ENCODE results near the gene TM6SF1.
"Not testable (repeated sequence)": the region's sequence is repeated elsewhere in the genome, so short reads cannot be mapped to it uniquely, and the experiment has no call there.

The TM6SF1 gene

GRCh38 chr15:83166218-83166617 lies 58.8 kb downstream of the TM6SF1 start:
- DNase-seq (ENCODE audit: low read depth, low spot score) = no peak
- no peak for TF ChIP-seq CTCF (IDR thresholded peaks at IDR 0.05; ENCODE audit: insufficient read depth, low read length, missing control alignments)
- no peak overlapping the region for H3K4me3 ChIP-seq (ENCODE audit: low read depth, low read length)
- POLR2A ChIA-PET = no interaction called here
- CTCF ChIA-PET = no interaction called here

DNA sequence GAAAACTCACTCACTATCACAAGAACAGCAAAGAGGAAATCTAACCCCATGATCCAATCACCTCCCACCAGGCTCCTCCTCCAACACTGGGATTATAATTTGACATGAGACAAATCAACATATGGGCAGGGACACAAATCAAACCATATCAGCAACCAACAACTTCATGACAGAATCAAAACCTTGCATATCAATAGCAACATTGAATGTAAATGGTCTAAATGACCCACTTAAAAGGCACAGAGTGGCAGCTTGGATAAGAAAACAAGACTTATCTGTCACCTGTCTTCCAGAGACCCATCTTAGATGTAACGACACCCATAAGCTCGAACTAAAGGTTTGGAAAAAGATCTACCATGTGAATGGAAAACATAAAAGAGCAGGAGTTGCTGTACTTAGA lies 59.4 kb downstream of the TM6SF1 start:
- no peak for DNase-seq (ENCODE audit: low read depth, low spot score)
- POLR2A ChIA-PET = no interaction called here
- no peak overlapping the region for H3K4me3 ChIP-seq (ENCODE audit: low read depth, low read length)
- CTCF ChIA-PET = no interaction called here
- TF ChIP-seq CTCF (IDR thresholded peaks at IDR 0.05; ENCODE audit: insufficient read depth, low read length, missing control alignments) = no peak

- DNase-seq (ENCODE audit: low read depth, low spot score); CTCF ChIA-PET; POLR2A ChIA-PET; H3K4me3 ChIP-seq (ENCODE audit: low read depth, low read length): not testable (repeated sequence)
Observed at GRCh38 chr15:83169576-83169975, 62.1 kb downstream of the TM6SF1 start.

- no peak for DNase-seq (ENCODE audit: low read depth, low spot score)
- ChIA-PET POLR2A (no interaction called here), CTCF (no interaction called here)
- H3K4me3 ChIP-seq (ENCODE audit: low read depth, low read length) = no peak overlapping the region
- TF ChIP-seq CTCF (IDR thresholded peaks at IDR 0.05; ENCODE audit: insufficient read depth, low read length, missing control alignments) = no peak
Observed at GRCh38 chr15:83170474-83171165, 63.2 kb downstream of the TM6SF1 start.

DNA sequence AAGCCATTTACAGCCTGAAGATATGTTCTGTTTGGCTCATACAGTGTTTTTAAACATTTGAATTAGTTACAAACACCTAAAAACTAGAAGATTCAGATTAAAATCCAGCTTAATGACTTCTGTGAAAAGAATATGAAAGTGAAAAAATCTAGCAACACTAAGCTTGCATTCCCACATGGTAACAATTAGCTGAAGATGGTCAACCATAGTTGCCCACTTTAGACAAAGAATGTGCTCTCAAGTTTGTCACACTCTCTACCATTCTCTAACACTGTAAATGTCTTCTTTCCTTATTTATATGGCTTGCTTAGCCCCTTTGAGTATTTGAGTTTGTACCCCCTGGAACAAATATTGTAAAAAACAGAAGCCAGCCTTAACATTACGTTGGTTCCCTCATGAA lies 67.4 kb downstream of the TM6SF1 start:
- no peak overlapping the region for H3K4me3 ChIP-seq (ENCODE audit: low read depth, low read length)
- DNase-seq (ENCODE audit: low read depth, low spot score) = no peak
- ChIA-PET POLR2A (no interaction called here), CTCF (interaction anchor here (1.0 to 1.1 kb wide), 2 partner anchors 23 to 164 kb away, joined by 3 read pairs; no protein-coding TSS in a partner anchor)
- TF ChIP-seq CTCF (IDR thresholded peaks at IDR 0.05; ENCODE audit: insufficient read depth, low read length, missing control alignments) = no peak

DNA sequence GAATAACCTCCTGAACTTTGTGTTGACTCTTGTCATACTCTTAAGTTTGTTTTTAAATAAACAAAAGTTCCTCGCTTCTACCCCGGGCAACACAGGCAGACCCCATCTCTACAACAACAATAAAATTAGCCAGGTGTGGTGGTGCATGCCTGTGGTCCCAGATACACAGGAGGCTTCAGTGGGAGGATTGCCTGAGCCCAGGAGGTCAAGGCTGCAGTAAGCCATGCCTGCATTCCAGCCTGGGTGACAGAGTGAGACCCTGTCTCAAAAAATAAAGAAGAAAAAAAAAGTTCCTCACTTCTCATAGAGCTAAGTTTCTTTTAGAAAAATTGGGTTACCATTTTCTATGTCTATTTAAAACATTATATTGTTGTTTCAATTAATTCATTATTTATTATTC lies 70.9 kb downstream of the TM6SF1 start:
- H3K4me3 ChIP-seq (ENCODE audit: low read depth, low read length) = no peak overlapping the region

More for the DNA sequence above, 70.9 kb downstream of the TM6SF1 start:
- CTCF ChIA-PET = no interaction called here
- no peak for TF ChIP-seq CTCF (IDR thresholded peaks at IDR 0.05; ENCODE audit: insufficient read depth, low read length, missing control alignments)
- no peak for DNase-seq (ENCODE audit: low read depth, low spot score)
- POLR2A ChIA-PET = no interaction called here

Measured in AG04449 (cell line).